SK-N-SH treated with all-trans-retinoic acid at 6 μM for 48 hours (cell line): ENCODE data around the gene HES1.

Experiments
- ATAC-seq: fragments of 200-7000 bp; cut with Tn5 transposase; 3 replicates; pipeline ENCODE4 v1.9.1; 2020; ENCODE audit warnings: mild to moderate bottlenecking, moderate library complexity
- ARNTL ChIP-seq: fragments of 450-650 bp; formaldehyde crosslinking; IDR thresholded peaks from 2 replicates; pipeline ENCODE4 v1.5.0; 2020; ENCODE audit warnings: low read depth, mild to moderate bottlenecking, moderate library complexity, borderline replicate concordance
- BACH2 ChIP-seq: fragments of 250-450 bp; sonication (Bioruptor Pico); IDR thresholded peaks from 2 replicates; pipeline ENCODE4 v1.9.0; 2021; ENCODE audit warnings: mild to moderate bottlenecking, borderline replicate concordance
- CSDC2 ChIP-seq: fragments of 250-450 bp; sonication (Bioruptor Pico); IDR thresholded peaks from 2 replicates; pipeline ENCODE4 v1.5.0; 2020; ENCODE audit warnings: mild to moderate bottlenecking, moderate library complexity
- CSRNP3 ChIP-seq: fragments of 250-450 bp; sonication (Bioruptor Pico); IDR thresholded peaks from 2 replicates; pipeline ENCODE4 v1.5.1; 2021; ENCODE audit warnings: mild to moderate bottlenecking, moderate library complexity
- ESRRG ChIP-seq: fragments of 250-450 bp; sonication (Bioruptor Pico); IDR thresholded peaks from 2 replicates; pipeline ENCODE4 v1.6.1; 2021; ENCODE audit warnings: mild to moderate bottlenecking
- ISL1 ChIP-seq: fragments of 250-450 bp; sonication (Bioruptor Pico); IDR thresholded peaks from 2 replicates; pipeline ENCODE4 v2.1.2; 2022; ENCODE audit warnings: mild to moderate bottlenecking, moderate library complexity
- OSR1 ChIP-seq: fragments of 250-450 bp; sonication (Bioruptor Pico); IDR thresholded peaks from 2 replicates; pipeline ENCODE4 v1.8.0; 2022; ENCODE audit warnings: moderate library complexity, mild to moderate bottlenecking, inconsistent platforms
- POU6F1 ChIP-seq: fragments of 250-450 bp; sonication (Bioruptor Pico); IDR thresholded peaks from 2 replicates; pipeline ENCODE4 v1.8.0; 2021; ENCODE audit warnings: low read depth, mild to moderate bottlenecking, moderate library complexity, borderline replicate concordance
- PPARA ChIP-seq: fragments of 250-450 bp; sonication (Bioruptor Pico); IDR thresholded peaks from 2 replicates; pipeline ENCODE4 v1.5.0; 2020; ENCODE audit warnings: mild to moderate bottlenecking, borderline replicate concordance
- SNAI2 ChIP-seq: fragments of 250-450 bp; sonication (Bioruptor Pico); IDR thresholded peaks from 2 replicates; pipeline ENCODE4 v1.5.0; 2020; ENCODE audit warnings: mild to moderate bottlenecking, moderate library complexity
- TCF4 ChIP-seq: fragments of 250-450 bp; sonication (Bioruptor Pico); IDR thresholded peaks from 2 replicates; pipeline ENCODE4 v1.8.0; 2021; ENCODE audit warnings: mild to moderate bottlenecking, moderate library complexity, borderline replicate concordance
- TOX ChIP-seq: fragments of 250-450 bp; sonication (Bioruptor Pico); IDR thresholded peaks from 2 replicates; pipeline ENCODE4 v1.8.0; 2021; ENCODE audit warnings: mild to moderate bottlenecking, moderate library complexity, borderline replicate concordance
- TSHZ2 ChIP-seq: fragments of 250-450 bp; sonication (Bioruptor Pico); IDR thresholded peaks from 2 replicates; pipeline ENCODE4 v1.5.0; 2020; ENCODE audit warnings: mild to moderate bottlenecking, moderate library complexity
- ZC3H10 ChIP-seq: fragments of 250-450 bp; sonication (Bioruptor Pico); IDR thresholded peaks from 2 replicates; pipeline ENCODE4 v1.5.1; 2021; ENCODE audit warnings: mild to moderate bottlenecking, moderate library complexity
- ZFP3 ChIP-seq: fragments of 250-450 bp; sonication (Bioruptor Pico); IDR thresholded peaks from 2 replicates; pipeline ENCODE4 v1.5.0; 2020; ENCODE audit warnings: mild to moderate bottlenecking, moderate library complexity
- ZFP30 ChIP-seq: fragments of 450-650 bp; formaldehyde crosslinking; IDR thresholded peaks from 2 replicates; pipeline ENCODE4 v1.5.0; 2022; ENCODE audit warnings: mild to moderate bottlenecking, moderate library complexity
- ZNF565 ChIP-seq: fragments of 450-650 bp; formaldehyde crosslinking; conservative IDR thresholded peaks from 2 replicates; pipeline ENCODE4 v1.5.0; 2020; ENCODE audit warnings: low read depth, mild to moderate bottlenecking, moderate library complexity
- ZNF70 ChIP-seq: fragments of 450-650 bp; formaldehyde crosslinking; IDR thresholded peaks from 2 replicates; pipeline ENCODE4 v1.5.0; 2020; ENCODE audit warnings: mild to moderate bottlenecking, moderate library complexity
- ZNF8 ChIP-seq: fragments of 450-650 bp; formaldehyde crosslinking; IDR thresholded peaks from 2 replicates; pipeline ENCODE4 v1.5.0; 2020; ENCODE audit warnings: mild to moderate bottlenecking, moderate library complexity

Gene HES1

GRCh38 chr3:194176274-194176991 is 40.5 kb downstream of the HES1 start:
- TF ChIP-seq ZFP3 (CRISPR knock-in tag) (no peak), SNAI2 (CRISPR knock-in tag) (no peak), ZNF565 (CRISPR knock-in tag) (no peak), ISL1 (CRISPR knock-in tag) (no peak), BACH2 (CRISPR knock-in tag) (no peak), CSRNP3 (CRISPR knock-in tag) (no peak), CSDC2 (CRISPR knock-in tag) (no peak), ZNF70 (CRISPR knock-in tag) (no peak)
- ATAC-seq, result no peak

- no peak for ATAC-seq
- TF ChIP-seq ZFP30 (CRISPR knock-in tag), result no peak
- TF ChIP-seq ZFP3 (CRISPR knock-in tag), result no peak
Observed at GRCh38 chr3:194177141-194177540, 41.2 kb downstream of the HES1 start.

- no peak for ATAC-seq
- TF ChIP-seq SNAI2 (CRISPR knock-in tag) (no peak), PPARA (CRISPR knock-in tag) (no peak), ARNTL (CRISPR knock-in tag) (no peak), POU6F1 (CRISPR knock-in tag) (no peak), OSR1 (CRISPR knock-in tag) (no peak), ZFP3 (CRISPR knock-in tag) (no peak), CSRNP3 (CRISPR knock-in tag) (no peak), TSHZ2 (CRISPR knock-in tag) (no peak), ESRRG (no peak), ZFP30 (CRISPR knock-in tag) (no peak), ZNF8 (CRISPR knock-in tag) (no peak), BACH2 (CRISPR knock-in tag) (no peak)
Observed at GRCh38 chr3:194178128-194178527, 42.2 kb downstream of the HES1 start.

- TF ChIP-seq TCF4 (no peak), CSDC2 (CRISPR knock-in tag) (no peak), ZNF70 (CRISPR knock-in tag) (no peak), ZC3H10 (no peak), POU6F1 (CRISPR knock-in tag) (no peak), PPARA (CRISPR knock-in tag) (no peak), TOX (CRISPR knock-in tag) (no peak)
- ATAC-seq, result no peak
Observed at GRCh38 chr3:194178669-194179068, 42.7 kb downstream of the HES1 start.
